ENCODE data around the gene PELI2.

PELI2 gene

GRCh38 chr14:56131004-56131864, 13.0 kb downstream of the PELI2 start:
- no peak for TF ChIP-seq CTCF (IDR thresholded peaks at IDR 0.05)
- Histone ChIP-seq H3K4me3 (ENCODE audit: low read depth in 1 of 2, low read length in 1 of 2) (no peak overlapping the region), H3K4me1 (ENCODE audit: control insufficient read depth in 1 of 2, insufficient read depth in 1 of 2, low read depth in 1 of 2, low read length in 1 of 2) (peaks cover 83 to 89% of the 10 kb centered on the region in 2 experiments), H3K9me3 (no peaks in the 10 kb centered on the region), H3K27me3 (no peaks in the 10 kb centered on the region), H3K36me3 (no peaks in the 10 kb centered on the region), H3K27ac (peak overlapping the region; percentile 52)

- Histone ChIP-seq H3K9me3 (no peaks in the 10 kb centered on the region), H3K36me3 (no peaks in the 10 kb centered on the region), H3K27ac (peak overlapping the region; percentile 52), H3K4me3 (ENCODE audit: low read depth in 1 of 2, low read length in 1 of 2) (no peak overlapping the region), H3K27me3 (no peaks in the 10 kb centered on the region), H3K4me1 (ENCODE audit: control insufficient read depth in 1 of 2, insufficient read depth in 1 of 2, low read depth in 1 of 2, low read length in 1 of 2) (peaks cover 90 to 92% of the 10 kb centered on the region in 2 experiments)
- no peak for TF ChIP-seq CTCF (IDR thresholded peaks at IDR 0.05)
Measured at GRCh38 chr14:56131865-56132833, 13.9 kb downstream of the PELI2 start.

- Histone ChIP-seq H3K9me3 (no peaks in the 10 kb centered on the region), H3K4me1 (ENCODE audit: control insufficient read depth in 1 of 2, insufficient read depth in 1 of 2, low read depth in 1 of 2, low read length in 1 of 2) (peaks cover 90 to 94% of the 10 kb centered on the region in 2 experiments), H3K4me3 (ENCODE audit: low read depth in 1 of 2, low read length in 1 of 2) (no peak overlapping the region), H3K27ac (no peak overlapping the region), H3K36me3 (no peaks in the 10 kb centered on the region), H3K27me3 (no peaks in the 10 kb centered on the region)
- no peak for TF ChIP-seq CTCF (IDR thresholded peaks at IDR 0.05)
Measured at GRCh38 chr14:56133547-56133946, 15.3 kb downstream of the PELI2 start.

- Histone ChIP-seq H3K9me3 (no peaks in the 10 kb centered on the region), H3K4me1 (ENCODE audit: control insufficient read depth in 1 of 2, insufficient read depth in 1 of 2, low read depth in 1 of 2, low read length in 1 of 2) (peaks cover 82 to 94% of the 10 kb centered on the region in 2 experiments), H3K27ac (no peak overlapping the region), H3K36me3 (no peaks in the 10 kb centered on the region), H3K27me3 (no peaks in the 10 kb centered on the region), H3K4me3 (ENCODE audit: low read depth in 1 of 2, low read length in 1 of 2) (no peak overlapping the region)
- TF ChIP-seq CTCF (IDR thresholded peaks at IDR 0.05): no peak
Measured at GRCh38 chr14:56135001-56135400, 16.8 kb downstream of the PELI2 start.

GRCh38 chr14:56135668-56136067, 17.5 kb downstream of the PELI2 start:
- Histone ChIP-seq H3K36me3 (no peaks in the 10 kb centered on the region), H3K4me3 (ENCODE audit: low read depth in 1 of 2, low read length in 1 of 2) (no peak overlapping the region), H3K27me3 (no peaks in the 10 kb centered on the region), H3K4me1 (ENCODE audit: control insufficient read depth in 1 of 2, insufficient read depth in 1 of 2, low read depth in 1 of 2, low read length in 1 of 2) (peaks cover 75 to 91% of the 10 kb centered on the region in 2 experiments), H3K9me3 (no peaks in the 10 kb centered on the region), H3K27ac (no peak overlapping the region)
- TF ChIP-seq CTCF (IDR thresholded peaks at IDR 0.05): no peak
